A673 (cell line): ENCODE measurements around the gene CDC42EP2. TPM values are rescaled to one million over a fixed set of nuclear protein-coding genes. Genes with fewer than 3 reads are reported as not detected.

Experiments
- BruUV-seq: library from RNA; stranded (reverse); fragments of 400-500 nt; replicated peaks from 2 replicates; lab custom pipeline; 2021; lab: Mats Ljungman, UMichigan
- CTCF ChIA-PET: fragments of 300-600 bp; sonication (Branson Sonifier 250); formaldehyde crosslinking; loops from one replicate; lab custom pipeline; 2022; ENCODE audit warnings: antibody characterized with exemption; lab: Charles Lee
- POLR2A ChIA-PET: fragments of 300-600 bp; sonication (Branson Sonifier 250); formaldehyde crosslinking; loops from one replicate; lab custom pipeline; 2022; ENCODE audit warnings: antibody characterized with exemption; ENCODE audit not compliant: low non-redundant PET; lab: Charles Lee
- DNase-seq: peaks from one replicate; pipeline ENCODE4 v3.0.0-alpha.2; 2015; ENCODE audit warnings: low spot score
- H3K27ac ChIP-seq: fragments of 200-600 bp; sonication (generic); 2 replicates; pipeline ENCODE4 v1.5.1; 2016; ENCODE audit warnings: mixed run types, low read depth, mild to moderate bottlenecking, mixed read lengths, antibody characterized with exemption, low read length; ENCODE audit not compliant: poor library complexity, severe bottlenecking
- H3K27me3 ChIP-seq: fragments of 200-600 bp; sonication (generic); replicated peaks from 2 replicates; pipeline ENCODE4 v1.6.1; 2017; ENCODE audit warnings: mixed run types, low read depth, mild to moderate bottlenecking, mixed read lengths, antibody characterized with exemption, low read length; ENCODE audit not compliant: insufficient read depth, poor library complexity
- H3K36me3 ChIP-seq: fragments of 200-600 bp; sonication (generic); 2 replicates; pipeline ENCODE4 v1.6.1; 2016; ENCODE audit warnings: mixed run types, mild to moderate bottlenecking, mixed read lengths, antibody characterized with exemption, low read length; ENCODE audit not compliant: insufficient read depth, poor library complexity, severe bottlenecking
- H3K4me1 ChIP-seq: fragments of 200-600 bp; sonication (generic); 2 replicates; pipeline ENCODE4 v1.6.1; 2017; ENCODE audit warnings: mixed run types, mild to moderate bottlenecking, mixed read lengths, antibody characterized with exemption, low read length; ENCODE audit not compliant: insufficient read depth, poor library complexity, severe bottlenecking
- H3K4me3 ChIP-seq: fragments of 200-600 bp; sonication (generic); 2 replicates; pipeline ENCODE4 v1.5.1; 2016; ENCODE audit warnings: low read depth, mixed run types, mild to moderate bottlenecking, mixed read lengths, low read length; ENCODE audit not compliant: poor library complexity, severe bottlenecking
- H3K9me3 ChIP-seq: fragments of 200-600 bp; sonication (generic); 2 replicates; pipeline ENCODE4 v1.6.1; 2016; ENCODE audit warnings: mixed run types, low read depth, mild to moderate bottlenecking, mixed read lengths, antibody characterized with exemption, low read length; ENCODE audit not compliant: poor library complexity, severe bottlenecking
- CTCF ChIP-seq: fragments of 300-800, 200-600 bp; sonication (generic); conservative IDR thresholded peaks from 2 replicates; pipeline ENCODE4 v1.5.1; 2017; ENCODE audit warnings: low read depth, mild to moderate bottlenecking, antibody characterized with exemption, low read length, moderate library complexity, mixed read lengths
- EZH2 ChIP-seq: fragments of 200-600 bp; sonication (generic); IDR thresholded peaks from 2 replicates; pipeline ENCODE4 v1.6.1; 2017; ENCODE audit warnings: borderline replicate concordance, low read depth, mild to moderate bottlenecking, mixed read lengths, antibody characterized with exemption, low read length; ENCODE audit not compliant: poor library complexity, severe bottlenecking
- intact Hi-C: fragments of 100-400 bp; cut with micrococcal nuclease; formaldehyde crosslinking; loops from one replicate; pipeline ENCODE4 v1.10.0; 2022; ENCODE audit not compliant: unreplicated experiment
- total RNA-seq: library from RNA; stranded (reverse); gene quantifications from 2 replicates; pipeline ENCODE4 v1.2.3, GENCODE V29; 2021

Gene CDC42EP2
- total RNA-seq, 1 experiment from 2014 or later, result 4.8 TPM

DNA sequence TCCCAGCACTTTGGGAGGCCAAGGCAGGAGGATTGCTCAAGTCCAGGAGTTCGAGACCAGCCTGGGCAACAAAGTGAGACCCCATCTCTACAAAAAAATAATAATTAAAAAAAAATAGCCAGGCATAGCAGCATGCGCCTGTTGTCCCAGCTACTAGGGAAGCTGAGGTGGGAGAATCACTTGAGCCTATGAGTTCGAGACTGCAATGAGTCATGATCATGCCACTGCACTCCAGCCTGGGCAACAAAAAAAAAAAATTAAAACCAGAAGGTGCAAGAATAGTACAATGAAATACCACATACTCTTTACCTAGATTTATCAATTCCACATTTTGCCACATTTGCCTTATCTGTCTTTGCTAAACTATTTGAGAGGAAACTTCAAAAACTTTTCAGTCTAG lies 27.2 kb downstream of the CDC42EP2 start:
- Histone ChIP-seq H3K27ac (no peak overlapping the region), H3K4me1 (no peaks in the 10 kb centered on the region), H3K4me3 (no peak overlapping the region), H3K27me3 (no peaks in the 10 kb centered on the region), H3K9me3 (no peaks in the 10 kb centered on the region), H3K36me3 (peaks cover 74% of the 10 kb centered on the region)
- no peak for DNase-seq
- no peak for TF ChIP-seq CTCF
- TF ChIP-seq EZH2, result no peak
- POLR2A ChIA-PET, result no interaction called here
- intact Hi-C loops, result no loop called here
- CTCF ChIA-PET, result no interaction called here
- no TSS peak for BruUV-seq

- CTCF ChIA-PET, result interaction anchor here (0.6 to 0.9 kb wide), 3 partner anchors 126 to 158 kb away, joined by 3 to 6 read pairs (median 4); no protein-coding TSS in a partner anchor
- no peak for DNase-seq
- H3K36me3 ChIP-seq, result peaks cover 64% of the 10 kb centered on the region
- no peak overlapping the region for H3K4me3 ChIP-seq
- intact Hi-C loops, result no loop called here
- POLR2A ChIA-PET, result no interaction called here
- no peak overlapping the region for H3K27ac ChIP-seq
- no peaks in the 10 kb centered on the region for H3K27me3 ChIP-seq
- no peaks in the 10 kb centered on the region for H3K9me3 ChIP-seq
- no TSS peak for BruUV-seq
- no peak for TF ChIP-seq EZH2
- no peak for TF ChIP-seq CTCF
- H3K4me1 ChIP-seq, result no peaks in the 10 kb centered on the region
Measured at GRCh38 chr11:65351511-65351910, 36.8 kb downstream of the CDC42EP2 start.

GRCh38 chr11:65352783-65353182 lies 38.1 kb downstream of the CDC42EP2 start:
- POLR2A ChIA-PET, result interaction anchor here (0.5 kb wide), 1 partner anchor 154 kb away, joined by 3 read pairs; no protein-coding TSS in a partner anchor
- TF ChIP-seq EZH2, result no peak
- TF ChIP-seq CTCF, result peak; percentile 61
- intact Hi-C loops, result no loop called here
- H3K4me1 ChIP-seq, result no peaks in the 10 kb centered on the region
- DNase-seq, result no peak
- H3K9me3 ChIP-seq, result no peaks in the 10 kb centered on the region
- no peak overlapping the region for H3K4me3 ChIP-seq
- H3K36me3 ChIP-seq, result peaks cover 53% of the 10 kb centered on the region
- no peak overlapping the region for H3K27ac ChIP-seq
- CTCF ChIA-PET, result interaction anchor here (0.7 to 0.9 kb wide), 3 partner anchors 18 to 231 kb away, joined by 3 to 4 read pairs (median 3); partner anchors contain the start of genes FAU and MRPL49
- no peaks in the 10 kb centered on the region for H3K27me3 ChIP-seq
- no TSS peak for BruUV-seq
